GM18909 (cell line): Measurements from ENCODE around the gene CALY.

Experiments
- ATAC-seq: cut with Tn5 transposase; IDR thresholded peaks from one replicate; pipeline ENCODE4 v1.9.1; 2021; ENCODE audit warnings: mild to moderate bottlenecking; ENCODE audit not compliant: unreplicated experiment, poor library complexity

Gene CALY

DNA sequence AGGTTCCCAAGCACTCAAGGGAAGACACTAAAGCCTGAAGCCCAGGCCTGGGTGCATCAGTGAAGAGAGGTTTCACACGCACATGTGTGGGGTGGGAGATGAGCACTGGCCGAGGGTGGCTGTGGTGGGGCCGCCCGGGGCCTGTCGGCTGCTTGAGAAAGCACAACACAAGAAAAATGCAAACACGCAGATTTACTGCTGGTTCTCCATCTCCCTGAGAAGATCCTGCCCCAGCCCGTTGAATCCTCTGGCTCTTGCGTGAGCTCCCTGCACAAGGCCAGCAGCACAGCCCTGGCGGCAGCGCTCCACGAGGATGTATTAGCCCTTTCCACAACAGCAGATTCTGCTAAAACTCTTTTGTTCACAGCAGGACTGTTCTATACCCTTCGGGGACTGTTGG lies 21.8 kb downstream of the CALY start:
- no peak for ATAC-seq

DNA sequence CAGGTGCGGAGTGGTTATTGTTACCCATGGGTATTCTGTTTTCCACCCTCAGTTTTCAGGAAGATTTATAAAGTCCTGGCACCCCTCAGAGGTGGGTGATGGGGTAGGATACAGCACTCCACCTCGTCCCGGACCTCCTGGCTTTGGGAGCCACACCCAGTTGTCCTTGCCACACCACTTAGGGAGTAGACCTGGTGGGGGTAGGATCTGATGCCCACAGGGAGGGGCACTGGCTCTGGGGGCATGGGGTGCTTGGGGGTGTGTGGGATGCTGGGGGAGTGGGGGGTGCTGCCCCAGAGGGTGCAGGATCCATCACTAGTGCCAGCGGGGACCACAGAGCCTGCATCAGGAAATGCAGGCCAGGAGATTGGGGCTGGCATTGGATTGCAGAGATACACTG lies 23.5 kb downstream of the CALY start:
- no peak for ATAC-seq

GRCh38 chr10:133312769-133313145 lies 23.9 kb downstream of the CALY start:
- ATAC-seq = no peak

- ATAC-seq = no peak
These were observed 24.5 kb downstream of the CALY start for GRCh38 chr10:133312016-133312768.

DNA sequence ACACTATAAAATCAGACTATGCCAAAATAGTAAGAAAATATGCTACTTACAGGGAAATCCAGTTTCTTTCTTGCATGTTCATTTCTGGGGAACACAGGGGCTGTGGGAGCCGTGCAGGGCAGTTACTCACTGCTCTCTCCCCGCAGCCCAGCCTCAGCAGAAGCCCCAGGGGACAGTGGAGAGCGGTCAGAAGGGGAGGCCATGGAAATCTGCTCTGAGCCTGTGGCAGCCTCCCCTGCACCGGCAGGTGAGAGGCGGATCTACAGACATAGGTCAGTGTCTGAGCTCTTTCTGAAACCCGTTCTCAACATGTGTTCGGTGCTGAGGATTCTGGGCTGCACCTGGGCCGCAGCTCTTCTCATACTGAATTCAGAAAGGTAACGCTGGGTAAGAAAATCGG lies 25.1 kb downstream of the CALY start:
- ATAC-seq = no peak

DNA sequence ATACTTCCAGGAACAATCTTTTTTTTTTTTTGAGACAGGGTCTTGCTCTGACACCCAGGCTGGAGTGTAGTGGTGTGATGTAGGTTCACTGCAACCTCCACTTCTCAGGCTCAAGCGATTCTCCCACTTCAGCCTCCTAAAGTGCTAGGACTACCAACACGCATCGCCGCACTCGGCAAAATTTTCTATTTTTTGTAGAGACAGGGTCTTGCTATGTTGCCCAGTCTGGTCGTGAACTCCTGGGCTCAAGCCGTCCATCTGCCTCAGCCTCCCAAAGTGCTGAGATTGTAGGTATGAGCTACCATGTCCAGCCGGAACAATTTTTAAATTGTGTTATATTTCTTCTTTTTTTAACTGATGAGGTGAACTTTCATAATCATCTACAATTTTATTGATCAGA lies 25.9 kb downstream of the CALY start:
- no peak for ATAC-seq

- no peak for ATAC-seq
These were observed 26.3 kb downstream of the CALY start for GRCh38 chr10:133310399-133310755.

GRCh38 chr10:133309720-133310398 lies 26.8 kb downstream of the CALY start:
- ATAC-seq = no peak

DNA sequence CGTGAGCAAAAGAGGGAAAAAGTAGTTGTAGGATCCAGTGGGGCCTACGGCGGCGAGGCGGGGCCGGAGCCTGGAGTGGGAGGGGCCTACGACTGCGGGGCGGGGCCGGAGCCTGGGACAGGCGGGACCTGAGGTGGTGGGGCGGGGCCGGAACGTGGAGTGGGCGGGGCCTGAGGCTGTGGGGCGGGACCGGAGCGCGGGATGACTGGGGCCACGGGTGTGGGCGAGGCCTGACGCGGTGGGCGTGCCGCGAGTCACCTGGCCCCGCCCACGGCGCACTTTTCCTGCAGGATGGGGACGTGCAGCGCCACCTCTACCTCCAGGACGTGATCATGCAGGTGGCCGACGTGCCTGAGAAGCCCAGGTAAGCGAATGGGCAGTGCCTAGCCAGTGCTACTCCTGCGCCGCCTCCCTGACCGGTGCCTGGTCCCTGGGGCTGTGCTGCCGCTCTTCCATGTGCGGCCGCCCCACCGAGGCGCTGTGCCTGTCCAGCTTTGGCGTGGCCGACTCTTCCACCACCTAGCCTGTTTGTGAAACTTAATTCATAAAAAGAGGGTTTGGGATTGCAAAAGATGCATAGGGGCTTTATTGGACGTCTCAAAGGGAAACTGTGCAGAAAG lies 27.5 kb downstream of the CALY start:
- peak; percentile 73 for ATAC-seq

DNA sequence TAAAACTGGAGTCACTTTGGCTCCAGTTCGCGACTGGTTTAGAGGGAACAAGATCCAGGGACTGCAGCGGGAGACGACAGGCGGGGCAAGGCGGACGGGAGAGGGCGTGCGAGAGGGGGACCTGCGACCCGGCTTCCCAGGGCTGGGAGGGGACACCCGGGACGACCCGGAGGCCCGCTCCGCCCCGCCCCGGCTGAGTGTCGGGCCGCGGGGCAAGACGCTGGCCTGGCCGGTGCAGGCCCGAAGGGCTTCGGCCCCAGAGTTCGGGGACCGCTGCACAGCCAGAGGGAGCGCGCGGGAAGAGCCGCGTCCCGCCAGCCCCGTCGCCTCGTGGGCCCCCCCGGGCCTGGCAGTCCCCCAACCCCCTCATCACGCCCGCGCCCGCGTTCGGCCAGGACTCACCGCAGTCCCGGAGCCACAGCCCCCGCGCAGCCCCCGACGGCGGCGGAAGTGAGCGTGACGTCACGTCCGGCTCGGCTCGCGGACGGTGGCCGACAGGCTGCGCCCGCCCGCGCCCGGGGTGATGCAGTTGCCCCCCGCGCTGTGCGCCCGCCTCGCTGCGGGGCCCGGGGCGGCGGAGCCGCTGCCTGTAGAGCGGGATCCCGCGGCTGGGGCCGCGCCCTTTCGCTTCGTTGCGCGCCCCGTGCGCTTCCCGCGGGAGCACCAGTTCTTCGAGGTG lies 28.1 kb downstream of the CALY start, which contains the start of the genes TUBGCP2 and ZNF511:
TSS of gene TUBGCP2 (minus strand) at position 452 of the 679 bp plus-strand sequence. CDS start 5,931 bp downstream, outside the sequence.
TSS of gene ZNF511 (plus strand) at position 494 of the 679 bp plus-strand sequence. CDS start at position 524, 30 bp downstream.
- ATAC-seq = peak; percentile 80

GRCh38 chr10:133307776-133308420 lies 28.8 kb downstream of the CALY start:
- peak; percentile 43 for ATAC-seq

DNA sequence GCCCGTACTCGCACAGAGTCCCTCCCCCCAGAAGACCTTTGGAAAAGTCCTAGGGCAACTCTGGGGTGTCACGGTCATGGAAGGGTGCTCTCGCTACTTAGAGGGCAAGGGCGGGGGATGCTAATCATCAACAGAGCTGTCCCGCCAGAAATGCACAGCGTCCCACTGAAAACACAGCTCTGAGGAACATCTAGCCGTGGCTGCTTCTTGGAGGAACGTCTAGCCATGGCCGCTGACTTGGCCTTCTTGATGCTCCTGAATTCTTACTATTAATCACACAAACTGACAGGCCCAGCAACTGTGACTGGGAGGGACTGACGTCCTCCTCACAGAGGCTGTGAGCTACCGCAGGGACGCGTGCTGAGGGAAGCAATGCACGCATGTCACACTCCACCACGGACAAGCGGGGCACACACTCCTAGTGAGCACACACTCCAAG lies 29.7 kb downstream of the CALY start:
- no peak for ATAC-seq

- ATAC-seq = no peak
These were observed 30.6 kb downstream of the CALY start for GRCh38 chr10:133306097-133306476.

GRCh38 chr10:133303206-133303605 lies 33.5 kb downstream of the CALY start:
- ATAC-seq = no peak

DNA sequence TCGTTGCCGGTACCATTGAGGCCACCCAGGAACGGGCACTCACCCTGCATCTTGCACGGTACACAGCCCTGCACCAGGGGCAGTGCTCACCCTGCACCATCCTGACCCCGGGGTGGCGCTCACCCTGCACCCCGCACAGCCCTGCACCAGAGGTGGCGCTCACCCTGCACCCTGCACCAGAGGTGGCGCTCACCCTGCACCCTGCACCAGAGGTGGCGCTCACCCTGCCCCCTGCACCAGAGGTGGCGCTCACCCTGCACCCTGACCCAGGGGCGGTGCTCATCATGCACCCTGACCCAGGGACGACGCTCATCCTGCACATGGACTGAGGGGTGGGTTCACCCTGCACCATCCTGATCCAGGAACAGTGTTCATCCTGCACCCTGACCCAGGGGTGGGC lies 34.5 kb downstream of the CALY start:
- ATAC-seq = no peak

- no peak for ATAC-seq
These were observed 37.0 kb downstream of the CALY start for GRCh38 chr10:133299738-133300137.

DNA sequence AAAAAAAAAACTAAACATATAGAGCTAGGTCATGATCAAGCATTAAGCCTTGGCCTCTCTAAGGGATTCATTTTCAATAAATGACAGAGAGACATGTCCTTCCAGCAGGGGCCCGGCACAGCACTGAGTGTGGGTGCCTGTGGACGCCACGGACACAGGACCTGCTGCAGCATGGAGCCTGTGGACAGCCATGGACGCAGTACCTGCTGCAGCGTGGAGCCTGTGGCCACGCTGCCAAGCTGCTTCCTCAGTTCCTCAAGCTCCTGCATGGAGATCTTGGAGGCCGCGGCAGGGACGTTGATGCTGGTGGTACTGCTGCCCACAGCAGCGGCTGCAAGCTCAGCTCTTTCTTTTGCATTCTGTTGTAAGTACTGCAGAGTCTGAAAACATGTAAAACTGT lies 37.5 kb downstream of the CALY start:
- no peak for ATAC-seq

- no peak for ATAC-seq
These were observed 38.2 kb downstream of the CALY start for GRCh38 chr10:133298466-133298865.

GRCh38 chr10:133297504-133297903 lies 39.2 kb downstream of the CALY start:
- no peak for ATAC-seq
